GM12892 (cell line): ENCODE measurements around the gene MRTFB.

ENCODE experiments used
- DNase-seq: peaks from one replicate; pipeline ENCODE4 v3.0.0; 2011; ENCODE audit not compliant: insufficient read length
- FAIRE-seq: peaks from 2 replicates; lab custom pipeline; 2011; peaks lifted over from hg19 to GRCh38; lab: Jason Lieb, UNC
- POLR2A ChIP-seq: IDR thresholded peaks from 2 replicates; pipeline ENCODE4 v1.6.1; 2011; ENCODE audit warnings: low read depth, low read length, control low read depth
- POLR2AphosphoS5 ChIP-seq: IDR thresholded peaks from 2 replicates; pipeline ENCODE4 v1.6.1; 2011; ENCODE audit warnings: low read depth, low read length, control low read depth
- TAF1 ChIP-seq: IDR thresholded peaks from 2 replicates; pipeline ENCODE4 v1.6.1; 2011; ENCODE audit warnings: low read depth, mild to moderate bottlenecking, control low read depth, low read length, borderline replicate concordance

Gene MRTFB

DNA sequence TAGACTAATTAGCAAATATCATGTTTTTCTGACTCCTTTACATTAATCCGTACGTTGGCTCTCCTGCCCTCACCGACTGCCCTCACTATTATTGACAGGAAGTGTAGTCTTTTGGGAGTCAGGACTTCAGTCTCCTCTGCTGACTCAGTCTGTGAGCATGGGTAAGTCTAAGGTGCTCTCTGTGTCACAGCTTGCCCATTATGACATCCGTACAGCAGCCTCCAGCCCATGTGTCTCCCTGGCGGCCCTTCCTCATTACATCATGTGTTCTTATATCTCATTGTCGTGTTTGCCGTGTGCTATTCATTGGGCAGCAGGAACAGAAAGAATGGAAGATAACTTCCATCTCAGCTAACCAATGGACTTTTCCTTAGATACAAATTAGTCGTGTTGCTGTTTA lies 77.5 kb downstream of the MRTFB start:
- DNase-seq = no peak
- TF ChIP-seq POLR2A (no peak), POLR2AphosphoS5 (no peak), TAF1 (no peak)

DNA sequence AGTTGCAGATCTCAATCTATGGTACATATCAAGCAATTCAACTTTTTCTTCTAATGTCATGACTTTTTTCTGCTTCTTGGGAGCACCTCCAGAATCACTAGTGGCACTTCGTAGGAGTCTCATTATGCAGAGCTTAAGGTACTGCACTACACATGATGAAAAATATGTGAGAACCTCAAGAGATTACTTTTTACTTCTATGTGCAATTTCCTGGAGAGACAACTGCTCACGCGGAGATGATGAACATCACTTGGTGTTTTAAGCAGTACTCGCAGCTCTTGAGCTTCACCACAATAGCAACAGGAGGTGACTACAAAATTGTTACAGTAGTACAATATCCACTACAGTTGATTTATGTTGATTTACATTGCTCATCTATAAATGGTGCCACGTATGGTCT lies 79.7 kb downstream of the MRTFB start:
- FAIRE-seq = no peak

More for the DNA sequence above, 77.5 kb downstream of the MRTFB start:
- FAIRE-seq = no peak

DNA sequence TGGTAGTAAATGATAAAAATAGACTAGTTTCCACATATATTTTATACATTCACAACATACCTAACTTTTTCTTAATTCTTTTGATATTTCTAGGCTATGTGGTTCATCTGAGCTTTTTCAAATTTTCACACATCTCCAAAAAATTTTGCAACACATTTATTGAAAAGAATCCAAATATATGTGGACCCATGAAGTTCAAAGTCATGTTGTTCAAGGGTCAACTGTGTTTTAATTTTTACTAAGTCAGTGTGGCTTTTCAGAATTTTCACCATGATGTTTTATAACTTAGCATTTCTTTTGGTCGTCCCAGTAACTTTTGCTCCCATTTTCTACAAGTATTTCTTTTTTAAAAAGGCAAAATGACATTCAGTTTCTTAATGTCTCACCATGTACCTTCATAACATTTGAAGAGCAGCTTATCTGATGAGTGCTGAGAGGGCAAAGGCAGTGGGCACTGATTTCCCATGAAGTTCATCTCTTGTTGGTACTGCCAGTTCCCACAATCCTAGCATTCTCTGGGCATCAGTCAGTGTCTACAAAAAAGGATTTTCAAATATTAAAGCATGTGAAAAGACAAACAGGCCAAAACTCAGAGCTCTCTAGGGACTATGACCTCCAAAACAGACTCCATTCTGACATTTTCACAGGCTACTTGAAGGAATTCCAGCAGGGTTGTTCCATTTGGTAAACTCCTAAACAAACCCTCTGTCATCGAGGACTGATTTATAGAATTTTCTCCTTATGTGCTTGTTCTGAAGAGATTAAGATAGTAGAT lies 80.3 kb downstream of the MRTFB start:
- no peak for DNase-seq

More for the DNA sequence above, 79.7 kb downstream of the MRTFB start:
- TF ChIP-seq TAF1 (no peak), POLR2AphosphoS5 (no peak), POLR2A (no peak)
- no peak for DNase-seq

DNA sequence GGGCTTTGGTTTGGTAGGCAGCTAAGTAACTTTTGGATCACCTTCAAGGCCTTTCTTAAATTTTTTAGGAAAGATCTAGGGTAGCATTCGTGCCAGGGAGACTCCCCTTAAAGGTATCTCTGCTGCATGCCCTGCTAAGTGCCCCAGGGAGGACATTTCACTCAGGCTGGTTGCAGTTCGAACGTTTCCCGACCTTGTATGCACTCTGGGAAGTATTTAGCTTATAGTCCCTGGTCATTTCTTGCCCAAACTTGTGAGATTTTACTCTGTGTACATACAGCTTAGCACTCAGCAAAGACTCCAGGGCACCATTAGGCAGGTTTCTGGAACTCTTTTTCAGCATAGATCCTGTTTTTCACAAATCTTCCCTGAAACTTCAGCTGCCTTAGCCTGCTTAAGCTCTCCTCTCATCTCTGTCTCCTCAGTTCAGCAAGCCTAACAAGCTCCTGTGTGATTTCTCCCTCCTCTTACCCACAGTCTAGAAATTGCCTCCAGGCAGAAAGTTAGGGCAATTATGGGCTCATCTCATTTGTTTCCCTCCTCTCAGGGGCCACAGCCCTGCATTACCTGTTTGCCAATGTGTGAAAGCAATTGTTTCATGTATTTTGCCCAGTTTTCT lies 84.6 kb downstream of the MRTFB start:
- TF ChIP-seq POLR2A (no peak), TAF1 (no peak), POLR2AphosphoS5 (no peak)
- FAIRE-seq = no peak
- DNase-seq = no peak

More for the DNA sequence above, 80.3 kb downstream of the MRTFB start:
- TF ChIP-seq POLR2A = no peak
- TF ChIP-seq POLR2AphosphoS5 = no peak
- no peak for TF ChIP-seq TAF1
- FAIRE-seq = no peak

DNA sequence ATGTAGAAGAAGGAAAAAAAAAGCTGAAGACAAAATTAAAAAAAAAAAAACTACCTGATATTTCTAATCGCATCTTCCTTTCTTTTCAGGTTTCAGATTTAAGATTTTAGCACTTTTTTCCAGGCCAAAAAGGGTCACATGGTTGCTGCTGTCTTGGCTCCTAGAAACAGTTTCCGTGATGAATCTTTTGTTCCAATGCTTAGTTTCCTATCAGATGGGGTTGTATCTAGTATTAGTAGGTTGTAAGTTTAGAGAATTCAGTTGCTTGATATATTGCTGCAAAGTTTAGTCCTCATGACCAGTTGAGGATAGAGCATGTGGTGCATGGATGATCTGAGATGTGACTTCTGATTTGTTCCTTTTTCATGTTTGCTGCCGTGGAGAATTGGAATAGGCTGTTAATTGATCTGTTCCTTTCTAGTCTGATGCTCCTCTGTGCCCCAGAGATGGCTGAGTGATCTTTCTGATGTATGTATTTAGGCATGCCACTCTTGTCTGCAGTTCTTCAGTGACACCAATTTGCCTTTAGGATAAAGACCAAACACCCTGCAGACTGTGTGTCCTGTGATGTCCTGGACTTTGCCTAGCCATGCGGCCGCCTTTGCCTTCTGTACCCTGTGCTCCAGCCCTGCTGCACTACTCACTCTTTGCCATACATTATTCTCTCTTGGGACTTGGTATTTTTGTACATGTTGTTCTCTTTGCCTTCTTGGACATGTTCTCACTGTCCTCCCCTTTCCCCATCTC lies 94.0 kb downstream of the MRTFB start:
- DNase-seq (no peak), FAIRE-seq (peak; percentile 38)
- no peak for TF ChIP-seq POLR2A
- TF ChIP-seq POLR2AphosphoS5 = no peak
- TF ChIP-seq TAF1 = no peak

DNA sequence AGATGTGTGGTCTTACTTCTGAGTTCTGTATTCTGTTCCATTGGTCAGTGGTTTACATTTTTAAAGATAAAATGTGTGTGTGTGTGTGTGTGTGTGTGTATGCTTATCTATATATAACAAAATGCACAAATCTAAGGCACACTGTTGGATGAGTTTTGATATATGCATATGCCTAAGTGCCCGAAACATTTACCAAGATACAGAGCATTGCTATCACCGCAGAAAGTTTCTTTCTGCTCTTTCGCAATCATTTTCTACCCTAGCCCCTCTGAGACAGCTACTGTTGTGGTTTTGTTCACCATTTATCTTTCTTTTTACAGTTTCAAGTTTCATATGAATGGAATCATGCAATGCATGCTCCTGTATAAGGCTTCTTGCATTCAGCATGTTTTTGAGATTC lies 97.0 kb downstream of the MRTFB start:
- DNase-seq = no peak
- no peak for TF ChIP-seq POLR2A
- no peak for TF ChIP-seq TAF1
- TF ChIP-seq POLR2AphosphoS5 = no peak
- no peak for FAIRE-seq

DNA sequence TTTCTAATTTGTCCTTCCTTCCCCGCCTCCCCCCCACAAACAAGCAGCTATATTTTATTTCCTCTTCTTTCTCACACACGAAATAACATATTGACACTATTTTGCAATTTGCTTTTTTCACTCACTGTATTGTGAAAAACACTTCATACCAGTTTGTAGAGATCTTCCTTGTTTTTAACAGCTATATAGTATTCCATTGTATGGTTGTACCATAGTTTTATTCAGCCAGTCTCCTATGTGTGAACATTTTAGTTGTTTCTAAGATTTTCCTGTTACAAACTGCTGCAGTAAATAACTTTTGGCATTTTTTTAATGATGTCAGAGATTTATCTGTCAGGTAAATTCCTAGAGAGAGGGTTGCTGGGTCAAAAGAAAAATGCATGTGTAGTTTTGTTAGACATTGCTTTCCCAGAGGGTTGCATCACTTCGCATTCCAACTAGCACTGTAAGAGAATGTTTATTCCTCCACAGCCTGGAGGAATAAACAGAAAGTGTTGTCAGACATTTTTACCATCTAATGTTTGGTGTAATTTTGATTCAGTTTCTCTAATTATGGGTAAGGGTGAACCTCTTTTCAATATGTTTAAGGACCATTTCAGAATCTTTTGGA lies 101.2 kb downstream of the MRTFB start:
- TF ChIP-seq POLR2A (no peak), POLR2AphosphoS5 (no peak)
- FAIRE-seq = no peak
- no peak for DNase-seq

DNA sequence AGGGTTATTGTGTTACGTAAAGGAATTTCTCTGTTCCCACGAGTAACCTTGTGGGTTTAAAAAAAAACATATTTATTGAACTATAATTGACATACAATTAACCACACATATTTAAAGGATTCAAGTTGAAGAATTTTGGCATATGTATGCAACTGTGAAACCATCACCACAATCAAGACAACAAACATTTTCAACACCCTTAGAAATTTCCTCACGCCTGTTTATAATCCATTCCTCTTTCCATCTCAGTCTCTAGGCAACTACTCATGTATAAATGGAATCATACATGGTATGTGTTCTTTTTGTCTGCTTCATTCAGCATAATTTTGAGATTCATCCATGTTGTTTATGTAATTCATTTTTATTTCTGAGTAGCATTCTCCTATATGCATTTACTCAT lies 104.0 kb downstream of the MRTFB start:
- DNase-seq (no peak), FAIRE-seq (no peak)
- no peak for TF ChIP-seq POLR2AphosphoS5
- TF ChIP-seq TAF1 = no peak
- no peak for TF ChIP-seq POLR2A

DNA sequence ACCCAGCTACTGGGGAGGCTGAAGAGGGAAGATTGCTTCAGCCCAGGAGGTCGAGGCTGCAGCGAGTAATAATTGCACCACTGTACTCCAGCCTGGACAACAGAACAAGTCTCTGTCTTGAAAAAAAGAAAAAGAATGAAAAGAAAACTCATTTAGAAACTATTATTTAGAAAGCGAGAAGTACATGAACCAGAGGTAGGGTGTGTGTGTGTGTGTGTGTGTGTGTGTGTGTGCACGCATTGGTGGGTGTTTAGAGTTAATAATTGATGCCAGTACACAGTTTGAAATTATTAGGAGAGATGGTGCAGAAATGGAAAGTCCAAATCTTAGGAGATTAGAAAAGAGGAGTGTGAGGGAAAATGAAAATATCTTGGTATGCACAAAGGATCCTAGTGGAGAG lies 106.6 kb downstream of the MRTFB start:
- FAIRE-seq (no peak), DNase-seq (no peak)
- no peak for TF ChIP-seq POLR2AphosphoS5
- no peak for TF ChIP-seq TAF1
- TF ChIP-seq POLR2A = no peak

DNA sequence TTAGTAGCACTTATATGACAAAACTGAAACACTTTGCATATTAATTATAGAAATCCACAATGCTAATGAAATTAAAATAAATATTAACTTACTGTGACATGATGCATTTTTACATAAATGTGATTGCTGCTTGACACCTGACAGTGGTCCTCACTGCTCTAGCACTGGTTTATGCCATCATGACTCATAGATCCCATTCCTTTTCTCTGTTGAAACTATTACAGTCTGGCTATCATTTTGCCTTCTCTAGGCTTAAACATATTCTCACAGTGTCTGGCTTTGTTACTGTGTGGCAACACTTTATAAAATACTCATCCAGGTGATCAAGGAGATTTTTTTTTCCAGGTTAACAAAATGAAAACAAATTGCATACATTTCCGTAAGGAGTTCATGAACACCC lies 108.0 kb downstream of the MRTFB start:
- no peak for FAIRE-seq
- no peak for DNase-seq
- TF ChIP-seq TAF1 (no peak), POLR2A (no peak), POLR2AphosphoS5 (no peak)

DNA sequence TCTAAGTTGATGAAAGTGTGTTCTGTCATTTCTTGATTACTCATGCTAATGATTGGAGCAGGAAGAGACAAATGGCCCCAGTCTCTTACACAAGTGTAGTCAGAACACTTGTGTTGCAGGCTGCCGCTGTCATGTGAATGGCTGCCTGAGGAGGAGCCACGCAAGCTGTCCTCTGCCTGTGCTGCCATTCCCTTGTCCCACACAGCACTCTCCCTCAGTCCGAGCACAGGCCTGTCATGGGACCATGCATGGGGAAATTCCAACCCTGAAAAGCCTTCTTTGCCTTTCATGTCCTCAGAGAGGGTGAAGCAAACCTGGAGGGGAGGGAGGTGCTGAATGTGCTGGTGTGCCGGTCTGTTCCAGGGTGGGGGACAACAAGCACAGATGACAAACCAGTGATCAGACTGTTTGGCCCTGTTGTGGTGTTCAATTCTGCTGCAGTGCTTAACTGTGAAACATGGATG lies 109.4 kb downstream of the MRTFB start:
- FAIRE-seq (no peak), DNase-seq (no peak)
- no peak for TF ChIP-seq POLR2AphosphoS5
- TF ChIP-seq POLR2A = no peak
- no peak for TF ChIP-seq TAF1

DNA sequence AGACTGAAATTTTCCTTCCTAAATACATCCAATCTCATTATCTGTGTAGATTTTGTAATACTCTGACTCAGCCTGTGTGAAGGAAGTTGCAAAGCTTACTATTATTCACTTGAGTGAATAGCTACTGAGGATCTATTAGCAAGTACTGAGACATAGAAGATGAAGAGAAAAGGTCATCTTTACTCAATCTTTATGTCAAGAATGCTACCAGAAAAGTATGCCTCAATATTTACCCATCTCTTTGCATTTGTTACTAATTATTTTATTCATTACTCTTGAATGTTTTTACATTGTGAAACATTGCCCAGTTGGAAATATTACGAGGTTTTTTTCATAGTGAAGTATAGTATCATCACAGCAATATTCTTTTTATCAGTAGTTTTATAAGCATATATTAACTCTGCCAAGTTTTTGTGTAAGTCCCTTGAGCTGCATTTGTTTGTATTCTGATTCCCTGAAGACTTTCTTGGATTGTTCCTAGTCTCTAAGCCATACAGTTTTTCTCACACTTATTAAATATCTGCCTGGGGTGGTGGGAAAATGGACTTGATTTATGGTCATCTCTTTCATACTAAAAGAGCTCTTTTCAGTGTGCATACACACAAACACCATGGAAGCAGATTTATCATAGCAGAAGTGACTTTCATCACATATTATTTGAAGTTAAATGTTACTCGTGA lies 110.4 kb downstream of the MRTFB start:
- FAIRE-seq = no peak
- TF ChIP-seq POLR2AphosphoS5 = no peak
- no peak for TF ChIP-seq TAF1
- TF ChIP-seq POLR2A = no peak
- DNase-seq = no peak
